ENCODE data around the gene PLA2G6. TPM values are rescaled to one million over a fixed set of nuclear protein-coding genes. Genes with fewer than 3 reads are reported as not detected.

PLA2G6 gene
- total and polyA plus RNA-seq, 9 of the 15 experiments (the other 6 are each of a cell fraction or from before 2014, with no cell fraction given), result 0.11 to 12.2 (median 9.7) TPM

DNA sequence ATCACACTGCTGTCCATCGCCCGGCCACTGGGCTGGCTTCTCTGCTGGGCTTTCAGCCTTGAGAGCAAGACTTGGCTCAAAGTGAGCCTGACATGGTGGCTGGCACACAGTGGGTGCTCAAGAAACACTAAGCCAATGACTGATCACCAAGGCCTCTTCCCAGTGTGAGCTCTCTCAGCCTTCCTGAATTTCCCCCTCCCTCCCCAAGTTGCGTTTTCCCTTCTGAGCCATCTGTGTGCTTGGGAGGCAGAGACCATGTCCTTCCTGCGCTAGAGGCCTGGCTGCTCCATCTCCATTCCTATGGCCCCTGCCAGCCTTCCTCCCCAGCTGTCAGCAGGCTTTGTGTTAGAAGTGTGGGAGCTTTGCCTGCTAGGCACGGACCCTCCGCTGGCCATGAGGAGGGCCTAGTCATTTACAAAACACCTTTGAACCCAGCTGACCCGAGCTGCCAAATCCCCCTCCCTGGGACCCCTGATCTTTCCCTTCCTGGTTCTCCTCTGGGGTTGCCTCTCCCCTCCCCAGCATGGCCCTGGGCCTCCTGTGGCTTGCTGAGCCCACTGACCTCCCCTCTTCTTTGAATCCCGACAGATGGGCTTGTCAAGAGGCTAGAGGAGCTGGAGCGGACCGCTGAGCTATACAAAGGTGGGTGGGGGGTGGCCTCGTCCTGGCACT, 111.2 kb downstream of the PLA2G6 start (continued):
- no peak for TF ChIP-seq HBP1 (CRISPR knock-in tag; IDR thresholded peaks at IDR 0.05)
- no peak for TF ChIP-seq DNMT1 (IDR thresholded peaks at IDR 0.05)
- TF ChIP-seq ILK (tag; IDR thresholded peaks at IDR 0.05; ENCODE audit: borderline replicate concordance, low read depth), result no peak
- TF ChIP-seq, protein P1, sequence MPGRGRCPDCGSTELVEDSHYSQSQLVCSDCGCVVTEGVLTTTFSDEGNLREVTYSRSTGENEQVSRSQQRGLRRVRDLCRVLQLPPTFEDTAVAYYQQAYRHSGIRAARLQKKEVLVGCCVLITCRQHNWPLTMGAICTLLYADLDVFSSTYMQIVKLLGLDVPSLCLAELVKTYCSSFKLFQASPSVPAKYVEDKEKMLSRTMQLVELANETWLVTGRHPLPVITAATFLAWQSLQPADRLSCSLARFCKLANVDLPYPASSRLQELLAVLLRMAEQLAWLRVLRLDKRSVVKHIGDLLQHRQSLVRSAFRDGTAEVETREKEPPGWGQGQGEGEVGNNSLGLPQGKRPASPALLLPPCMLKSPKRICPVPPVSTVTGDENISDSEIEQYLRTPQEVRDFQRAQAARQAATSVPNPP (IDR thresholded peaks at IDR 0.05; ENCODE audit: borderline replicate concordance, insufficient read depth, insufficient read length), result no peak

DNA sequence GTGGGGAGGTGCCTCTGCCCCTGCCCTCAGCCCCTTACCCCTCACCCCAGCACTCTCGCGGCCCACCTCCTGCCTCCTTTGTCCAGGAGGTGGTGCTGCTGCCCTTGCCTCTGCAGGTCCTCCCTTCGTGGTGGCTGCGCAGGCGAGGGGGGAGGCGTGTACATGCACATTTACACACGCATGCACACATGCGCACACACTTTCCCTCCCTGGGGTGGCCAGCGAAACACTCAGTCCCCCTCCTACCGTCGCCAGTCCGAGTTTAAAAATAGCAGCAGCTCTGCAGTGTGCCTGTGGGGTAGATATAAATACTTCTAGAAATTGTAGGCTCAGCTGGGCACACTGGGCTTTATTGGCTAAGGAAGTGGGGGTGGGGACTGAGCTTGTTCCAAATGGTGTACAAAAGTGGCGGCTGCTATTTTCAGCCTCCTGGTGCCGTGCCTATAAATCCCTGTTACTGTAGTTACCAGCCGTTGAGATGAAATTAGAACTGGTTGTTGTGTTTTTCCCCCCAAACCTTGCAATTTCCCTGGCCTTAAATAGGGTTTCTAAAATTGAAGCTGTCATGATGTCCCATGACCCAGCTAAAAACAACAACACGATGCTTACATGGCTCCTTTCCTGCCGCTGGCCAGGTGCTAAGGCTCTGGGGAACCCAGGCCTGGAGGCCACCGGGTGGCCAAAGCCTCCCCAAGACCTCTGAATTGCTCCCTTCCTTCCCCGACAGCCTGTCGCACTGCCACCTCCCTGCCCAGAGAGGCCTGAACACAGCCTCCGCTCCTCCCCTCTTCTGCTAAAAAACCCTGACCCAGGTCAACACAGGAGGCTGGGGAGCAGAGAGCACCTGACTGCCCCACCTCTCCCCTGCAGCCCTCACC, 112.0 kb downstream of the PLA2G6 start:
- H2AFZ ChIP-seq (ENCODE audit: low read depth, low read length), result no peak overlapping the region
- ATAC-seq (peak; percentile 89), FAIRE-seq (no peak), DNase-seq (ENCODE audit: extremely low read depth in 1 of 4, low spot score in 3 of 4) (peak; percentile 61 to 67 (median 64))
- no peaks in the 10 kb centered on the region for H3K9me3 ChIP-seq (replicated peaks; ENCODE audit: control insufficient read depth, insufficient read depth, low read depth, low read length)
- no peak overlapping the region for H3K4me2 ChIP-seq (ENCODE audit: insufficient read depth, low read length)
- no peaks in the 10 kb centered on the region for H3K36me3 ChIP-seq (ENCODE audit: control insufficient read depth, insufficient read depth, low read length)
- intact Hi-C loops (cut with micrococcal nuclease), result no loop called here
- H3K4me1 ChIP-seq (replicated peaks in 1 of 2; ENCODE audit: control insufficient read depth in 2 of 2, insufficient read depth in 2 of 2, low read length in 2 of 2), result peaks cover 0 to 16% of the 10 kb centered on the region in 2 experiments; a peak in 2 of 5 replicates
- no peak overlapping the region for H3K4me3 ChIP-seq
- H3K27me3 ChIP-seq (ENCODE audit: control insufficient read depth in 2 of 2, insufficient read depth in 2 of 2, low read length in 2 of 2), result no peaks in the 10 kb centered on the region
- BruUV-seq (replicated peaks), result no TSS peak
- no peaks in the 10 kb centered on the region for H4K20me1 ChIP-seq (replicated peaks; ENCODE audit: control insufficient read depth, insufficient read depth, low read length)
- H3K79me2 ChIP-seq (ENCODE audit: control insufficient read depth, insufficient read depth, low read length), result no peaks in the 10 kb centered on the region
- H3K9ac ChIP-seq (ENCODE audit: insufficient read depth in 1 of 2, low read depth in 2 of 2, low read length in 2 of 2), result no peak overlapping the region; a peak in 1 of 4 replicates
- WGBS (ENCODE audit: insufficient coverage, low coverage, missing lambda C conversion rate), result 31% methylated on average over 16 of the region's 21 CpGs
- POLR2A ChIA-PET, result interaction anchor here (0.6 to 0.8 kb wide), 2 partner anchors 14 to 283 kb away, joined by 3 to 4 read pairs; no protein-coding TSS in a partner anchor
- H3K27ac ChIP-seq (ENCODE audit: extremely low read depth, low read depth, low read length), result no peak overlapping the region
- CTCF ChIA-PET (ENCODE audit: low intra/inter-chr PET ratio), result no interaction called here
- in situ Hi-C loops (cut with MboI), result loop anchor here (10.0 to 25.0 kb wide), 3 partner anchors 285 to 943 kb away; partner anchors contain the start of genes APOBEC3C and APOBEC3D
- no peaks in the 10 kb centered on the region for H3K9me1 ChIP-seq (ENCODE audit: control insufficient read depth, insufficient read depth, low read length)
- TF ChIP-seq PRPF4 (IDR thresholded peaks at IDR 0.05; ENCODE audit: insufficient read depth, low read depth, low read length, poor library complexity, severe bottlenecking), result no peak
- no peak for TF ChIP-seq NKRF (IDR thresholded peaks at IDR 0.05; ENCODE audit: borderline replicate concordance)
- no peak for TF ChIP-seq SRF (CRISPR knock-in tag; IDR thresholded peaks at IDR 0.05)
- TF ChIP-seq KLF10 (CRISPR knock-in tag; IDR thresholded peaks at IDR 0.05), result no peak
- TF ChIP-seq E2F8 (IDR thresholded peaks at IDR 0.05; ENCODE audit: low read depth, partially characterized antibody), result no peak

Data from K562 (cell line).